Measurements from ENCODE around the gene SLC27A5. TPM values are rescaled to one million over a fixed set of nuclear protein-coding genes. Genes with fewer than 3 reads are reported as not detected.
"Not testable (repeated sequence)": the region's sequence is repeated elsewhere in the genome, so short reads cannot be mapped to it uniquely, and the experiment has no call there.

SLC27A5 gene
- total RNA-seq, 2 donors from 2014 or later: 6.6 to 7.7 TPM

GRCh38 chr19:58449980-58450379 is 61.8 kb downstream of the SLC27A5 start:
- not testable (repeated sequence) for H3K9me3 ChIP-seq (ENCODE audit: control insufficient read depth, low read length, poor library complexity, severe bottlenecking); DNase-seq; H3K36me3 Mint-ChIP-seq (ENCODE audit: low read depth); ATAC-seq; H3K4me3 Mint-ChIP-seq
- H3K27me3 Mint-ChIP-seq: peaks cover 12% of the 10 kb centered on the region
- peak overlapping the region; percentile 83 for H3K27ac Mint-ChIP-seq
- H3K4me1 Mint-ChIP-seq: peaks cover 24% of the 10 kb centered on the region

- not testable (repeated sequence) for H3K27ac Mint-ChIP-seq; H3K9me3 ChIP-seq (ENCODE audit: control insufficient read depth, low read length, poor library complexity, severe bottlenecking); ATAC-seq; DNase-seq; H3K36me3 Mint-ChIP-seq (ENCODE audit: low read depth); H3K4me3 Mint-ChIP-seq
- Mint-ChIP-seq H3K4me1 (peaks cover 18% of the 10 kb centered on the region), H3K27me3 (peaks cover 12% of the 10 kb centered on the region)
Measured at GRCh38 chr19:58448860-58449259, 62.9 kb downstream of the SLC27A5 start.

Other genes starting within 250 kb of the SLC27A5 start
- 1 to 10 TPM; 5.6 to 6.6 TPM for gene ZNF8, start 233.0 kb downstream of the SLC27A5 start, total RNA-seq
- 100 to 1,000 TPM; 108 to 110 TPM for gene ERVK3-1, start 206.6 kb downstream of the SLC27A5 start, total RNA-seq
- gene ZSCAN22, start 185.0 kb downstream of the SLC27A5 start, total RNA-seq: 1 to 10 TPM; 1.5 to 1.7 TPM
- 10 to 100 TPM; 16.0 to 21.7 TPM for gene A1BG, start 158.5 kb downstream of the SLC27A5 start, total RNA-seq
- 1 to 10 TPM in 1 of 2 donors, under 1 TPM in 1; 0.55 to 1.6 TPM for gene ZNF497, start 149.2 kb downstream of the SLC27A5 start, total RNA-seq
- gene ZNF837, start 131.0 kb downstream of the SLC27A5 start, total RNA-seq: 1 to 10 TPM; 1.2 to 1.6 TPM
- 1,000 to 10,000 TPM; 1,065 to 1,239 TPM for gene RPS5, start 124.7 kb downstream of the SLC27A5 start, total RNA-seq
- gene RNF225, start 116.3 kb downstream of the SLC27A5 start, total RNA-seq: not detected
- 1 to 10 TPM; 3.0 to 5.4 TPM for gene ZNF584, start 103.3 kb downstream of the SLC27A5 start, total RNA-seq
- 1 to 10 TPM in 1 of 2 donors, under 1 TPM in 1; 0.76 to 1.7 TPM for gene ZNF132, start 71.8 kb downstream of the SLC27A5 start, total RNA-seq
- 10 to 100 TPM in 1 of 2 donors, 1 to 10 TPM in 1; 8.6 to 12.6 TPM for gene ZNF324B, start 60.4 kb downstream of the SLC27A5 start, total RNA-seq
- 10 to 100 TPM; 21.0 to 35.2 TPM for gene ZNF324, start 44.9 kb downstream of the SLC27A5 start, total RNA-seq
- gene ZNF446, start 35.6 kb downstream of the SLC27A5 start, total RNA-seq: 10 to 100 TPM; 13.9 to 17.3 TPM
- 1 to 10 TPM; 7.0 to 8.2 TPM for gene ZBTB45, start 7.8 kb upstream of the SLC27A5 start, total RNA-seq
- 100 to 1,000 TPM; 427 to 525 TPM for gene TRIM28, start 32.1 kb upstream of the SLC27A5 start, total RNA-seq
- gene CHMP2A, start 43.1 kb upstream of the SLC27A5 start, total RNA-seq: 10 to 100 TPM; 74.8 to 88.8 TPM
- gene UBE2M, start 46.6 kb upstream of the SLC27A5 start, total RNA-seq: 10 to 100 TPM; 36.1 to 63.5 TPM
- 10 to 100 TPM; 29.9 to 34.0 TPM for gene MZF1, start 61.3 kb upstream of the SLC27A5 start, total RNA-seq

Measured in T-helper 17 cell (primary cell).